ENCODE measurements around the gene CNIH3.

DNA sequence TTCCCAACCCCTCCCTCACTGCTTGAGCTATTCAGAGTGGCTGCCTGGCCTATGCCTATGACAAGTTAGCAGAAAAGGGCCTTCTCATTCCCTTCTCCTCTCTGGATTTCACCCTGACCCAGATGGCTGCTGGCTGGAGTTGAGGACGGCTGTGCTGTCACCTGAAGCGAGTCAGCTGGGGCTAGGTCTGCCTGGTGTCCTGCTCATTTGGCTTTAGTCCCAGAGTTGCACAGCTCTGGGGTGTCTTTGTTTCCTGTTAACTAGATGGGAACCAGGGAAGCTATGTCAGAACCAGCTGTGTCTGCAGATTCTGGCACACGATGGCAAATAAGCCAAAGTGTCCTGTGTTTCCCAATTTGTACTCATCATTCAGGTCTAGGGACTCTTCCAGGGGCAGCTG, 52.9 kb downstream of the CNIH3 start:
- TF ChIP-seq POLR2A (IDR thresholded peaks at IDR 0.05; ENCODE audit: low read depth, low read length) (no peak), RFX5 (IDR thresholded peaks at IDR 0.05; ENCODE audit: low read depth, low read length) (no peak), MAFK (IDR thresholded peaks at IDR 0.05; ENCODE audit: low read depth, low read length) (no peak)
- TF ChIP-seq, protein P1, sequence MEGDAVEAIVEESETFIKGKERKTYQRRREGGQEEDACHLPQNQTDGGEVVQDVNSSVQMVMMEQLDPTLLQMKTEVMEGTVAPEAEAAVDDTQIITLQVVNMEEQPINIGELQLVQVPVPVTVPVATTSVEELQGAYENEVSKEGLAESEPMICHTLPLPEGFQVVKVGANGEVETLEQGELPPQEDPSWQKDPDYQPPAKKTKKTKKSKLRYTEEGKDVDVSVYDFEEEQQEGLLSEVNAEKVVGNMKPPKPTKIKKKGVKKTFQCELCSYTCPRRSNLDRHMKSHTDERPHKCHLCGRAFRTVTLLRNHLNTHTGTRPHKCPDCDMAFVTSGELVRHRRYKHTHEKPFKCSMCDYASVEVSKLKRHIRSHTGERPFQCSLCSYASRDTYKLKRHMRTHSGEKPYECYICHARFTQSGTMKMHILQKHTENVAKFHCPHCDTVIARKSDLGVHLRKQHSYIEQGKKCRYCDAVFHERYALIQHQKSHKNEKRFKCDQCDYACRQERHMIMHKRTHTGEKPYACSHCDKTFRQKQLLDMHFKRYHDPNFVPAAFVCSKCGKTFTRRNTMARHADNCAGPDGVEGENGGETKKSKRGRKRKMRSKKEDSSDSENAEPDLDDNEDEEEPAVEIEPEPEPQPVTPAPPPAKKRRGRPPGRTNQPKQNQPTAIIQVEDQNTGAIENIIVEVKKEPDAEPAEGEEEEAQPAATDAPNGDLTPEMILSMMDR (conservative IDR thresholded peaks at IDR 0.05; ENCODE audit: low read depth, low read length) = no peak

Measured in IMR-90 (cell line).